Fibroblast of pulmonary artery (primary cell): Measurements from ENCODE around the gene RABGAP1L.

Experiments
- DNase-seq: peaks from one replicate; pipeline ENCODE4 v3.0.0-alpha.2; 2010; ENCODE audit warnings: low read depth
- H3K4me3 ChIP-seq: replicated peaks from 2 replicates; pipeline ENCODE4 v1.5.1; 2011; ENCODE audit warnings: low read depth, mild to moderate bottlenecking, control low read depth, low read length, moderate library complexity
- TF ChIP-seq, protein P1 (sequence below): IDR thresholded peaks from 2 replicates; pipeline ENCODE4 v1.5.1; 2011; ENCODE audit warnings: mild to moderate bottlenecking, control low read depth, low read length, inconsistent platforms; ENCODE audit errors: missing control alignments

RABGAP1L gene

DNA sequence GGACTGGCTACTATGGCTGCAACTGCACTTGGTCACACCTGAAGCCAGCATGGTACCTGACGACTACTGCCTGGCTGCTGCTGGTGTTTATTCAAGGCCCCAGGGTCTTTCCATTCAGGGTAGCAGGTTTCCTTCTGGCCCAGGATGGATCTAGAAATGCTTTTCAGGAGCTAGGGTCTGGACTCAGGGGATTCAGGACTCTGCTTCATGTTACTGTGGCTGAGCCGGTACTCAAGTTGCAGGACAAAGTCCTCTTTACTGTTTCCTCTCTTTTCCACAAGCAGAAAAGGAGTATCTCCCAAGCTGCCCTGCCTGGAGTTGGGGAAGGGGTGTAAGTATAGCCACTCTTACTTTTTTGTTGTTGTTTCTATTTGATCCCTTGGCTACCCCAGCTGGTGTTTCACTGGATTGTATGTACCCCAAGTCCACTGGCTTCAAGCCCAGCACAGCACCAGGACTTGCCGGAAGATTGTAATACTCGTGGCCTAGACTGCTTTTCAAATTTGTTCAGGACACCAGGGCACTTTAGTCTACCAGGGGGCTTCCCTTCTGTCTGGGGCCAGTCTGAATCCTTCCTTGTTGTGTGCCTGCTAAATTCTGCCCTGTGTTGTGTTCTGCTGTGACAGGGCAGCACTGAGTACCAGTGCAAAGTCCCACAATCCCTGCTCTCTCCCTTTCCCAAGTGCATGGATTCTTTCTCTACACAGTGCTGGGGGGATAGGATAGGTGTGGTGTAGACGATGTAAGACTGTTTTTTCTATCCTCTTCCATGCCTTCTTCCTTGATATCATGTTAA is 536.9 kb downstream of the RABGAP1L start:
- no peak overlapping the region for H3K4me3 ChIP-seq
- TF ChIP-seq, protein P1, sequence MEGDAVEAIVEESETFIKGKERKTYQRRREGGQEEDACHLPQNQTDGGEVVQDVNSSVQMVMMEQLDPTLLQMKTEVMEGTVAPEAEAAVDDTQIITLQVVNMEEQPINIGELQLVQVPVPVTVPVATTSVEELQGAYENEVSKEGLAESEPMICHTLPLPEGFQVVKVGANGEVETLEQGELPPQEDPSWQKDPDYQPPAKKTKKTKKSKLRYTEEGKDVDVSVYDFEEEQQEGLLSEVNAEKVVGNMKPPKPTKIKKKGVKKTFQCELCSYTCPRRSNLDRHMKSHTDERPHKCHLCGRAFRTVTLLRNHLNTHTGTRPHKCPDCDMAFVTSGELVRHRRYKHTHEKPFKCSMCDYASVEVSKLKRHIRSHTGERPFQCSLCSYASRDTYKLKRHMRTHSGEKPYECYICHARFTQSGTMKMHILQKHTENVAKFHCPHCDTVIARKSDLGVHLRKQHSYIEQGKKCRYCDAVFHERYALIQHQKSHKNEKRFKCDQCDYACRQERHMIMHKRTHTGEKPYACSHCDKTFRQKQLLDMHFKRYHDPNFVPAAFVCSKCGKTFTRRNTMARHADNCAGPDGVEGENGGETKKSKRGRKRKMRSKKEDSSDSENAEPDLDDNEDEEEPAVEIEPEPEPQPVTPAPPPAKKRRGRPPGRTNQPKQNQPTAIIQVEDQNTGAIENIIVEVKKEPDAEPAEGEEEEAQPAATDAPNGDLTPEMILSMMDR = no peak

DNA sequence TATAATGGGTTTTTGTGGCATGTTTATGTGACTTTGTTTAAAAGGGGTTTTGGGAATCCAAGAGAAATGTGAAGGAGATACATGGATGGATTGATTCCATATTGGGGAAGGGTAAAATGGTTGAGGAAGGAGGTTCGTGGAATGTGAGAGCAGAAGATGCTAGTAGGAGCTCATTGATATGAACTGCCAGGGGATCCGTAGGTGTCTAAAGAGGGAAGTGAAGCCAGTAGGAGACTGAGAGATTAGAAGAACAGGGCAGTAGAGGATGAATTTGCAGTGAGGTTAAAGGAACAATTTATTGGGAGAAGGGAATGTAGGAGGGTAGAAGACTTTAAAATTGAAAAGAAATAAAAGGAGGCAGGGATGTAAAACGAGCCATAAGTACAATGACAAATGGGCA is 541.0 kb downstream of the RABGAP1L start:
- no peak for DNase-seq
- TF ChIP-seq, protein P1 = no peak
- H3K4me3 ChIP-seq = no peak overlapping the region

More for the DNA sequence above, 536.9 kb downstream of the RABGAP1L start:
- no peak for DNase-seq

DNA sequence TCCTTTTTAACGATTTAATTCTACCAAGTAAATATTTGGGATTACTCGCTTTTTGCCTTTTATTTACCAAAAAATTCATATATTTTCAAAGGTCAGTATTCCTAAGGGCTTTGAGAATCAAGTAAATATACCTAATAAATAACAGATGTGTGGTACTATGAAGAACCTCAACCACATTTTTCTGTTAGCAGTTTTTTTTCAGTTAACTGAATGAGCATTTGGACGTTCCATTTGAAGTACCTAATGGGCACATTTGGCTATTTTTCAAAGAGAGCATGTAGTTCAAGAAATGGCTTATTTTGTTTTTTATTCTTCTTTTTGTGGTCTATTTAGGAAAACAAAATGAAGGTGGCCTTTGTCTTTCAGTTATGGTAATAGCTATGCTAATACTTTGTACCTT is 541.5 kb downstream of the RABGAP1L start:
- DNase-seq = no peak
- H3K4me3 ChIP-seq = no peak overlapping the region
- TF ChIP-seq, protein P1 = no peak

DNA sequence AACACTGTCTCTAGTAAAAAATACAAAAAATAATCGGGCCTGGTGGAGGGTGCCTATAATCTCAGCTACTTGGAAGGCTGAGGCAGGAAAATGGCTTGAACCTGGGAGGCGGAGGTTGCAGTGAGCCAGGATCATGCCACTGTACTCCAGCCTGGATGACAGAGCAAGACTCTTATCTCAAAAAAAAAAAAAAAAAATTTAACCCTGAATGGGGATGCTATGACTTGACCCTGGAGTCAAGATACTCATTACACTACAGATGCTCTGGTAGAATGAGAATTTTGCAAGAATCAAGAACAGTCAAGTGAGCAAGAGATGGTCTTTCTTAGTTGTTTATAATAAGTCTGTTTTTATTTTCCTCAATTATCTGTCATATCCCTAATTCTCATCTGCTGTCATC is 542.2 kb downstream of the RABGAP1L start:
- TF ChIP-seq, protein P1 = no peak
- no peak for DNase-seq
- no peak overlapping the region for H3K4me3 ChIP-seq

DNA sequence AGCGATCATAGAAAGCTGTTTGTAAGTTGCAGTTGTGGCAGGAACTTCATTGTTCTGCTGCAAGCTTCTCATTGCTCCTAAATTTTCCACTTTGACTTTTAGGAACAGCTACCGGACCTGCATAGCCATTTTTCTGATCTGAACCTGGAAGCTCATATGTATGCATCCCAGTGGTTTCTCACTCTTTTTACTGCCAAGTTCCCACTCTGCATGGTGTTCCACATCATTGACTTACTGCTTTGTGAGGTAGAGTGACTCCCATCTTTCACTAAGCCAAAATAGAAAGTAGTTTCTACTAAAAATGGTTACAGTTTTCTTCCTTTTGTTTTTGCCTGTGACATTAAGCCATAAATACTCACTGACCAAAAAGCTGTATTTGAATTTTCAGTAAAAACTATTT is 542.7 kb downstream of the RABGAP1L start:
- TF ChIP-seq, protein P1 = no peak
- no peak for DNase-seq
- no peak overlapping the region for H3K4me3 ChIP-seq

DNA sequence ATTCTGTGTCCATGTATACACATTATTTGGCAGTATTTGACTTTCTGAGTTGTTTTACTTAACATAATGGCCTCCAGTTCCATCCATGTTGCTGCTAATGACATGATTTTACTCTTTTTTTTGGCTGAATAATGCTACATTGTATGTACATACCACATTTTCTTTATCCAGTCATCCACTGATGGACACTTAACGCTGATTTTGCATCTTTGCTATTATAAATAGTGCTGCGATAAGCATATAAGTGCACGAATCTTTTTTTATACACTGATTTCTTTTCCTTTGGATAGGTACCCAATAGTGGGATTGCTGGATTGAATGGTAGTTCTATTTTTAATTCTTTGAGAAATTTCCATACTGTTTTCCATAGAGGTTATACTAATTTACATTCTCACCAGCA is 544.0 kb downstream of the RABGAP1L start:
- DNase-seq = no peak
- no peak overlapping the region for H3K4me3 ChIP-seq
- TF ChIP-seq, protein P1 = no peak

DNA sequence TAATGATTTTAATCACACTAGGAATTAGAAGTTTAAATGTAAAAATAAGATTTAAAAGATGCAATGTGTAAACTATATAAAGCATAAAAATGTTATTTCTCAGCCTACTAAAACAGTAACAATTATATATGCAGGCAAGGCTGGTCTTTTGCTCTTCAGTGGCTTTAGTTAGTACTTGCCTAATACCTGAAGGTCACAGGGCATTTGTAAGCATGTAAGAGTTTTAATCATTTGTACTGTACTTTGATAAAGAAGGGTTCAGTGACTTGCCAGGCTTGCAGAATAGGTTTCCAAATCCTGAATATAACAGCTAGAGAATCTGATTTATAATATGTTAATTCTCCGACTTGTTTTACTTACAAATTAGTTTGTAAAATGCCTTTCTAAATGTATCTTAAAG is 545.0 kb downstream of the RABGAP1L start:
- TF ChIP-seq, protein P1 = no peak
- DNase-seq = no peak
- no peak overlapping the region for H3K4me3 ChIP-seq
